ENCODE measurements around the gene ARL5C.
"Not testable (repeated sequence)": the region's sequence is repeated elsewhere in the genome, so short reads cannot be mapped to it uniquely, and the experiment has no call there.

ARL5C gene

DNA sequence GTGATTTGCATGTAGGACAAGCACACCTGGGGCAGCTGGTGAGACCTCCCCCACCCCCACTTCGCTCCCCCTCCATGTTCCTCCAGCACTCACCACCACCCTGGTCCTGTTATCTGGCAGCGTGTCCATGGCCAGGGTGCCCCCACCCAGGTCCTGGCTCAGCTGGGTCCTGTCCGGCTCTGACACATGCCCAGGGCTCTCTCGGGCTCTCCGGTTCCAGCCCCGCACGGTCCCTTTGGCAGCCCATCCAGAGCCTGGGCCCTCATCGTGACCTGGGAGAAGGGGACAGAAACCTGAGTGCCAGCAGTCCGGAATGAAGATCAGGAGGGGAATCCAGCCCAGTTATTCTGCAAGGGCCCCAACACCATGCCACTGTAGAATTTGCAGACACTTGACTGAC lies 26.4 kb downstream of the ARL5C start:
- no peak for DNase-seq

DNA sequence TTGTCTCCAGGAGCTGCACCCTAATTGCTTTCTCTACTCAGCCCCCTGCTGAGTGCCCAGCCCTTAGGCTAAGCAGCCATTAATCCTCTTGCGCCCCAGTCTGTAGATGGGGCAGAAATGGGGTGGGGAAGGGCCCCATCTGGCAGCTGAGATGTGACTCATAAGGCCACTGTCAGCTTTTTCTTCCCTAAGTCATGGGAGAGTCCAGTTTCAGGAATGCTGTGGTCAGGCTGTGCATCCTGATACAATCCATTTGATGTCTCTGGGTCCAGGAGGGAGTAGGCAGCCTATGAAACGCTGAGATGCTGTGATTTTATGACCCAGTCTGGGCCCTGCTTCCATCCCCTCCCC lies 26.8 kb downstream of the ARL5C start:
- DNase-seq, result no peak

GRCh38 chr17:39138431-39139160 lies 27.4 kb downstream of the ARL5C start:
- DNase-seq, result no peak

- DNase-seq, result no peak
Measured at GRCh38 chr17:39134878-39135277, 31.1 kb downstream of the ARL5C start.

DNA sequence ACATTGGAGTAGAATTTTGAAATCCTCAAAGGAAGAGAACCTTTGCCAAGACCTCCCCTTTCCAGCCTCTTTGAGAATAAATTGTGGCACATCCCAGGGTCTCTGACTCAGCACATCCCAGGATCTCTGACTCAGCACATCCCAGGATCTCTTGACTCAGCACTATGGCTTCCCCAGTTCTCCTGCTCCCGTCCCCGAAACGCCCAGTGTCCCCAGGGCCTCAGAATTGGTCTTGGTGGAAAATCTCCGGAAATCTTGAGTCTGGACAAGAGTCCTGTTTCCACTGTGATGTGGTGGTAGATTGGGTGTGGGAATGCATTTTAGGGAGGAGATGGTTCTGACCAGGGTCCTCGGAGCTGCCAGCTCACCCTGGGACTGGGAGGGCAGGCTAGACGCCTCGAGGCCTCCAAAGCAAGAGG lies 33.8 kb downstream of the ARL5C start:
- DNase-seq, result no peak

DNA sequence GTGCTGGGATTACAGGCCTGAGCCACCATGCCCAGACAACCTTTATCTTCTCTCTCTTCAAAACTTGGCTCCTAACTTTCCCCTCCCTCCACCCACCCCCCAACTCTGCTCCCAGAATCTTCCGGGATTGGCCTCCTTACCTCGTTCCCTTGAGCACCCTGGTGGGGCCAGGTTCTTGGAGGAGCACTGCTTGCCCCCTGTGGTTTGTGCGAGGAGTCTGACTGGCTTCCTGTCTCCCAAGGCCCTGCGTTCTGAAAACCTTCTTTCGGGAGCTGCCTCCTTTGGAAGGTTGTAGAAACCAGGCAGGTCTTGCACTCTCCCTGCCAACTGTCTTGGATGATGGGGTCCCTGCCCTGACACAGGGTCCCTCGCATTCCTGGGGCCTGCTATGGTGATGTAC lies 34.3 kb downstream of the ARL5C start:
- no peak for DNase-seq

DNA sequence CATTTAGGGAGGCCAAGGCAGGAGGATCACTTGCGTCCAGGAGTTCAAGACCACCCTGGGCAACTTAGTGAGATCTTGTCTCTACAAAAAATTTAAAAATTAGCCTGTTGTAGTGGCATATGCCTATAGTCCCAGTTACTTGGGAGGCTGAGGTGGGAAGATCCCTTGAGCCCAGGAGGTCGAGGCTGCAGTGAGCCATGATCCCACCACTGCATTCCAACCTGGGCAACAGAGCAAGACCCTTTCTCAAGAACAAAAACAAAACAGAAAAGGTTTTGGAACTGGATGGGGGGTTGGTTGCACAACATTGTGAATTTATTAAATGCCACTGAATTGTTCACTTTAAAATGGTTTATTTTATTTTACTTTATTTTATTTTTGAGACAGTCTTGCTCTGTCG lies 35.8 kb downstream of the ARL5C start:
- no peak for DNase-seq

- DNase-seq, result not testable (repeated sequence)
Measured at GRCh38 chr17:39129544-39129943, 36.4 kb downstream of the ARL5C start.

- DNase-seq, result no peak
Measured at GRCh38 chr17:39126436-39126835, 39.5 kb downstream of the ARL5C start.

DNA sequence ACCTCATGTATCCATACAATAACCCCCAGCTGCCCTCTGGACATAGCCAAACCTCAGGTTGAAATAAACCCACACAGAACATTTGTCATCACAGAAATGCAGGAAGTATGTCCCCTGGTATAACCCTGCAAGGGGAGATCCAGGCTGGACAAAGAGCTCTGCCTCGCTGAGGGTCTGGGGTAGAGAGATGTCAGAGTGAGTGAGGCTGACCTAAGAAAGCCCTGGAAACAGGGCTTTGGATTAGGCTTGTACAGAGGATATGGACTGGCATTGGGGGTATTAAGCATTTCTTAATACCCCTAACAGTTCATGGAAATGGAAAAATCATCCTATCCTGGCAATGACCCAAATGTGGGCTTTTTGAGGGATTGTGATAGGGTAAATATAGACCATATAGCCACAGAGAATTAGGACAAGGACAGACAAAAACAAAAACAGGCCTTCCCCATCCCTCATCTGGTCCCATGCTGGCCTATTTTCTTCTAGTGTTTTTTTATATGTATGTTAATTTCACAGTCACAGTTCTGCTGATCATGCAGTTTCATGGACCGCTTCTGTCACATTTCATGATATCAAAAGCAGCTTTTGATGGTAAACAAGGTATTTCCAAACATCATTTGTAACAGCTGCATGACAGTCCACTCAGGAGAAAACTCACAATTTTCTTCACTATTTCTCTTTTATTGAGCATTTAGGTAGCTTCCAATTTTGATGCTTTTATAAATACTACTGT lies 40.7 kb downstream of the ARL5C start:
- no peak for DNase-seq

DNA sequence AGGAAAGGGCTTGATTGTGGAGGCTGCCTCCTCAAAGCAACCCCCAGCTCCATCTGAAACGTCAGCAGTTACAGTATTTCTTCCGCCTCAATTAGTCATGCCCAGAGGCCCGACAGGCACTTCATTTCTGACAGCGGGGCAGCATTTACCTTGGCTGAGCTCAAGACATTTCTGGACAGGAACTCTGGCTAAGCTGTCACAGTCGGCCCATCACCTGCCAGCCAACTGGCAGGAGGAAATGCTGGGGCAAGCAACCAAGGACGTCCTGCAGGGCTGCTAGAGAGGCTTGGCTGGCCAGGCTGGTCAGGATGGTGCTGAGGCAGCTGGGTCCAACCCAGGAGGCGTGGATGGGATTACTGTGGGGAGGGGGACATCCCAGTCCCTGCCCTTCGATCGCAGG lies 42.3 kb downstream of the ARL5C start:
- DNase-seq, result no peak

GRCh38 chr17:39122991-39123390 lies 43.0 kb downstream of the ARL5C start:
- DNase-seq, result no peak

GRCh38 chr17:39121919-39122318 lies 44.0 kb downstream of the ARL5C start:
- DNase-seq, result not testable (repeated sequence)

- DNase-seq, result no peak
Measured at GRCh38 chr17:39118674-39119419, 47.1 kb downstream of the ARL5C start.

DNA sequence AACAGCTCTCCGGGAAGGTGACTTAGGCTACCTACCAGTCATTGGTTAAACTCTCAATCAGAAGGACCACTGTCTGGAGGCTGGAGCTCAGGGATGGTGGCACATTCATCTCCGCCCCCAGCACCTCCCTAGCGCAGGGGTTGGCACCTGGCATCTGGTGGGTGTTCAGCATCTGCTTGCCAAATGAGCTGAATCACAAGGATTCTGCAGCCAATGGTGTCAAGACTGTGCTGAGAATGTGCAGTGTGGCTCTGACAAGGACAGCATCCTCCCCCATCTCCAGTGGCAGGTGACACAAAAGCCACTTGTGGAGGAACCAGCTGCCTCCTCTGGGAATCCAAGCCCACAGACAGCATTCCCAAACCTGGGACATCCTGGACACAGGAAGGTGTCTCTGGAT lies 49.7 kb downstream of the ARL5C start:
- DNase-seq, result no peak

DNA sequence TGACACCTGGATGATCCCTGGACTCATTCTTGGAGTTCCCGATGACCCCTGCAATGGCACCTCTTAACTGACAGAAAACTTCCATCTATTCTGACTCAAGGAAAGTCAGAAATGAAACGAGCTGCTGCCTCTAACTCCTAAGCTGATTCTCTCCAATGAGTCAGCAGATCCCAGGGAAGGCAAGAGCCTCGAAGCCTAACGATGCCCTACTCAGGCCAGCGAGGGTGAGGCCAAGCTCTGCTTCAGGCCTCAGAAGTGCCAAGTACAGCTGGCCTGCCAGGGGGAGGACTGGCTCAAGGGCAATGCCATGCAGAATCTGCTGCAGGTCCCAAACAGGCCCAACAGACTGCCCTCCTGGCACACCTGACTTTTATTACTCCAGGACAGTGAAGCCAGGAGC lies 50.8 kb downstream of the ARL5C start:
- DNase-seq, result no peak

DNA sequence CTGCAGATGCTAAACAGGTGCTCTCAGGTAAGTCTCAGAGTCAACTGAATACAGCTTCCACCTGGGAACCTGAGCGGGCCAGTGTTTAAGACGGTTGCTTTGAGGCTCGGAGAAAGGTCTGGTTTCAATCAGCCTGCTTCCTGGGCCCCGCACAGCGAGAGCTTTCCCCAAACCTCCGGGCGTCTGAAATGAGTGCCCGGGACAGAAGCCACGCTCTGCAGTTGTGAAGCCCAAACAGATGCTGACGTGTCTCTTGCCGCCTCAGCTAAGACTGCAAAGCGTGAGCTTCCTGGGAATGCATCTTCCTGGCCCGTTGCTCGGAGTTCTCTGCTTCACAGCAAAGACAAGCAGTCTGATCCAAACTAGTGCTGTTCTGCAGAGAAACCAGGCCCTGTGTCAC lies 51.2 kb downstream of the ARL5C start:
- DNase-seq, result no peak

DNA sequence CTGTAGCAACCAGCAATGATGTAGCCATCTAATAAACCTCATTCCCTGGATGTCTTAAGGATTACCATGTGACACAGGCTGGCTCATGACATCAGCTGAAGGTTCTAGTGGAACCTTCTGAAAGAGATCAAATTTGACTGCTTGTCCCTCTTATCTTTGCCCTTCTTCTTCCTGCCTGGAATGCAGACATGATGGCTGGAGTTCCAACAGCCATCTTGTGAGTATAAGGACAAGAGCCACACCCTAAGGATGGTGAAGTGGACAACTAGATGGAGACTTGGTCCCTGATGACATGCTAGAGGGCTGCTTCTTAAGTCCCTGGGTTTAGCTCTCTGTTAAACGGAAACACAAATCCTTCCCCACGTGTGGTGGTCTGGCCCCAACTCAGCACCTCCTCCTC lies 52.1 kb downstream of the ARL5C start:
- no peak for DNase-seq

GRCh38 chr17:39110435-39111136 lies 55.4 kb downstream of the ARL5C start:
- DNase-seq, result no peak

- no peak for DNase-seq
Measured at GRCh38 chr17:39108461-39109375, 57.2 kb downstream of the ARL5C start.

DNA sequence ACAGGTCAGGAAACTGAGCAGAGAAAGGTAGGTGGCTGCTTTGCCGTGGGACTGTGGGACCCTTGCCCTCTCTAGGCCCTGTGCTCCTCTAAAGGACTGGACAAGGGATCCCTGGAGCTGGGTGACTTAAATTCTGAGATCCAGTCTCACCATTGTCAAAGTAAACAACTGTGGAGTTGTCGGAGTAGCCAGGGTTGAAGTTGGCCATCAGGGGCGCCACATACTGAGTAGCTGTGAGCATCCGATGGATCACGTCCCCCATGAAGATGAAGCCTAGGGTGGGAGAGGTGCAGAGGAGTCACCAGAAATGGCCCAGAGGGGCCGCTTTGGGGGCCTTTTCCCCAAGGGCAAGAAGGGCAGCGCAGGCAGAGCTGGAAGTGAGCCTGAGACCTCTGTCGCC lies 58.0 kb downstream of the ARL5C start:
- no peak for DNase-seq

- no peak for DNase-seq
Measured at GRCh38 chr17:39107155-39107554, 58.8 kb downstream of the ARL5C start.

Data from activated T-cell treated with anti-CD3 and anti-CD28 coated beads for 4 hours (primary cell).